A549 treated with CpdA at 1 μM for 4 hours (cell line): Measurements from ENCODE around the gene NAA38. TPM values are rescaled to one million over a fixed set of nuclear protein-coding genes. Genes with fewer than 3 reads are reported as not detected.

Experiments
- total RNA-seq: library from RNA; stranded (reverse); fragments of 200-300 nt; extraction: Qiagen RNA extraction; gene quantifications from 5 replicates; pipeline ENCODE4 v1.2.3, GENCODE V29; 2022; ENCODE audit warnings: low read depth

Gene NAA38
- total RNA-seq, result 179 to 238 TPM (median 208 TPM) in 5 replicates

GRCh38 chr17:7856811-7857712, at the start of gene NAA38:
Gene NAA38, minus strand, starts transcription at chr17:7857559. Its CDS starts 96 bp downstream, at chr17:7857463.

GRCh38 chr17:7888184-7888920, 31.0 kb upstream of the NAA38 start, which contains the start of gene CHD3:
Gene CHD3, plus strand, starts transcription at chr17:7888789. Its CDS starts 212 bp downstream, at chr17:7889001.

GRCh38 chr17:7857713-7858521, 558 bp upstream of the NAA38 start, which contains the start of gene CYB5D1:
Gene CYB5D1, plus strand, starts transcription at chr17:7858003. Its CDS starts 132 bp downstream, at chr17:7858135.

GRCh38 chr17:7854851-7855659, 2.3 kb downstream of the NAA38 start, which contains the start of gene TMEM88:
Gene TMEM88, plus strand, starts transcription at chr17:7855066. Its CDS starts 9 bp downstream, at chr17:7855075.

GRCh38 chr17:7833795-7834541, 23.4 kb downstream of the NAA38 start, which contains the start of gene KDM6B:
Gene KDM6B, plus strand, starts transcription at chr17:7834217. Its CDS starts 11,338 bp downstream, at chr17:7845555.

Other genes starting within 250 kb of the NAA38 start
- 54.7 to 68.2 TPM (median 61.0 TPM) in 5 replicates for gene FXR2, start 242.7 kb downstream of the NAA38 start, total RNA-seq
- gene SAT2, start 229.7 kb downstream of the NAA38 start, total RNA-seq, result 81.2 to 99.2 TPM (median 91.7 TPM) in 5 replicates
- gene SHBG, start 227.4 kb downstream of the NAA38 start, total RNA-seq, result 0.68 to 1.0 TPM (median 0.73 TPM) in 5 replicates
- 0.16 to 0.33 TPM (median 0.26 TPM) in 4 of 5 replicates, not detected in the other for gene ATP1B2, start 206.6 kb downstream of the NAA38 start, total RNA-seq
- gene TP53, start 170.1 kb downstream of the NAA38 start, total RNA-seq, result 48.7 to 61.6 TPM (median 55.2 TPM) in 5 replicates
- 33.9 to 50.3 TPM (median 47.7 TPM) in 5 replicates for gene WRAP53, start 169.1 kb downstream of the NAA38 start, total RNA-seq
- gene EFNB3, start 152.4 kb downstream of the NAA38 start, total RNA-seq, result 1.0 to 1.7 TPM (median 1.4 TPM) in 5 replicates
- gene DNAH2, start 139.8 kb downstream of the NAA38 start, total RNA-seq, result 0.01 to 0.03 TPM in 2 of 5 replicates, not detected in the others
- 13.8 to 23.8 TPM (median 15.1 TPM) in 5 replicates for gene KDM6B, start 23.3 kb downstream of the NAA38 start, total RNA-seq
- gene TMEM88, start 2.5 kb downstream of the NAA38 start, total RNA-seq, result 0.48 to 1.1 TPM (median 0.79 TPM) in 5 replicates
- gene CYB5D1, start 444 bp upstream of the NAA38 start, total RNA-seq, result 21.3 to 23.4 TPM (median 22.7 TPM) in 5 replicates
- gene CHD3, start 31.2 kb upstream of the NAA38 start, total RNA-seq, result 65.3 to 76.0 TPM (median 68.6 TPM) in 5 replicates
- 1.1 to 2.5 TPM (median 1.4 TPM) in 5 replicates for gene RNF227, start 58.7 kb upstream of the NAA38 start, total RNA-seq
- gene KCNAB3, start 72.3 kb upstream of the NAA38 start, total RNA-seq, result 1.8 to 3.0 TPM (median 2.5 TPM) in 5 replicates
- 309 to 334 TPM (median 324 TPM) in 5 replicates for gene TRAPPC1, start 74.4 kb upstream of the NAA38 start, total RNA-seq
- 36.8 to 45.9 TPM (median 39.2 TPM) in 5 replicates for gene CNTROB, start 74.6 kb upstream of the NAA38 start, total RNA-seq
- gene GUCY2D, start 145.1 kb upstream of the NAA38 start, total RNA-seq, result 0.08 TPM in 1 of 5 replicates, not detected in the others
- not detected in 5 replicates for gene ALOX15B, start 181.5 kb upstream of the NAA38 start, total RNA-seq
- gene ALOX12B, start 230.2 kb upstream of the NAA38 start, total RNA-seq, result 0.68 to 1.8 TPM (median 1.0 TPM) in 5 replicates